Measurements from ENCODE around the gene AIP.
"Not testable (repeated sequence)": the region's sequence is repeated elsewhere in the genome, so short reads cannot be mapped to it uniquely, and the experiment has no call there.

AIP gene

GRCh38 chr11:67507242-67507863, 24.5 kb downstream of the AIP start:
- DNase-seq (ENCODE audit: low spot score): peak; percentile 98

DNA sequence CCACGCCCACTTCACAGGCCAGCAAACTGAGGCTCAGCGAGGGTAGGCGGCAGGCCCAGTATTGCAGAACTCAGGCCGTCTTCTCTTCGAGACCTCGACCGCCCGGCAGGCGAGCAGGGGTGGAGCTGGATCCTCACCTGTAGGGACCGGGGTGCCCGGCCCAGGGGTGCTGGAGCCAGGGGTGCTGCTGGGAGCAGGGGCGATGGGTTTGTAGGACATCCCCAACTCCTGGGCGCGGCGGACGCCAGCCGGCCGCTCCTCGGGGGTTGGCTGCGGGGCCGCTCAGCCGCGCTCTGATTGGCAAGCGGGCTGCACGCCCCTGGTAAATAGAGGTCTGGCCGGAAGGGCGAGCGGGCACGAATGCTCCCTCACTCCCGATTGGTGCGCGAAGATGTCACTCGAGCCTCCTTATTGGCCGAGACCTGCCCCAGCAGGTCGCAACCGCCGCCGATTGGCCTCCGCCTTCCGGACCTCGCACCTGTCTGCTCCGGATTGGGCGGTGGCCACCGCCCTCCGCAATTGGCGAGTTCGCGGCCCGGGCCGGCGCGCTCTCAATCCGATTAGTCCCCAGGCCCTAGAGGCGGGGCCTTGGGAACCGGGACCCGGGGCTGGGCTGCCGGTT, 25.1 kb downstream of the AIP start, which contains the start of gene CDK2AP2:
TSS of gene CDK2AP2 (minus strand) at position 299 of the 622 bp plus-strand sequence. CDS start at position 219, 80 bp downstream.
- peak; percentile 100 for DNase-seq (ENCODE audit: low spot score)

DNA sequence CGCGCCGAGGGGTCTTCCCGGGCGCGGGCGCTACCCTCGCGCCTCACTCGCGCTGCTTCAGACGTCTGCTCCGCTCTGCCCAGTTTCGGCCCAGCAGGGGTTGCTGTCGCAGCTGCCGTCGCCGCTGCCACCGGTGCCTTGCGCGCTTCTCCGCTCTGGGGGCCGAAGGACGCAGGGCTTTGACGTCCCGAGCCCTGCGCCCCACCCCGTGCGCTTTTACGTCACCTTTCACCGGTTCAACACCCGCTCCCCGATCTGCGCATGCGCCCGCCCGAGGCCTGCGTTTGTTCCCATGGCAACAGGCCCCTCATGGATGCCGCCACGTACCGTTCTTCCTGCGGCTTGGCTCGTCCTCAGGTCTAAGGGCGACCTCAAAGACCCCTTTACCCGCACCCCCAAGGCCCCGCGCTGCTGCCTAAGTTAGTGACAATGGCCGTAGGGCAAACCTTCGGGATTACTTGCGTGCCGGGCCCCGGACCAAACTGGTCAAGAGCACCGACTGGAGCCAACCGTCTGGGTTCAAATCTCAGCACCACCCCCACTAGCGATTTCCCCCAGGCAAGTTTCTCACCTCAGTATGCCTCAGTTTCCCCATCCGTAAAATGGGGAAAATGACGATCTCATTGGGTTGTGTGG, 25.8 kb downstream of the AIP start:
- peak; percentile 100 for DNase-seq (ENCODE audit: low spot score)

DNA sequence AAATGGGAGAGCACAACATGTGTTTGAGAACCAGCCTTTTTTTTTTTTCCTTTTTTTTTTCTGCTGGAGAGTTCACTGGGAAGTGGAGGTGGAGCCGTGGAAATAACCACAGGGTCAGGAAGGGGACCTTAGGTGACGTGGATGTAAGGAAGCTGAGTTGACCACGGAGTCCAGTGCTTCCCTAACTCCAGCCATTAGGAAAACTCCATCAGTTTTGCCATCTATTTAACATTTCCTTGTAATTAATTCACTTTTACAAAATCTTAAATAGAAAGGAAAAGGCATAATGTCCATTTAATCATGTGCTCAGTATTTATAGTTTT, 27.2 kb downstream of the AIP start:
- no peak for DNase-seq (ENCODE audit: low spot score)

GRCh38 chr11:67511558-67511957, 28.7 kb downstream of the AIP start:
- not testable (repeated sequence) for DNase-seq (ENCODE audit: low spot score)

- no peak for DNase-seq (ENCODE audit: low spot score)
These were observed 31.3 kb downstream of the AIP start for GRCh38 chr11:67514116-67514515.

DNA sequence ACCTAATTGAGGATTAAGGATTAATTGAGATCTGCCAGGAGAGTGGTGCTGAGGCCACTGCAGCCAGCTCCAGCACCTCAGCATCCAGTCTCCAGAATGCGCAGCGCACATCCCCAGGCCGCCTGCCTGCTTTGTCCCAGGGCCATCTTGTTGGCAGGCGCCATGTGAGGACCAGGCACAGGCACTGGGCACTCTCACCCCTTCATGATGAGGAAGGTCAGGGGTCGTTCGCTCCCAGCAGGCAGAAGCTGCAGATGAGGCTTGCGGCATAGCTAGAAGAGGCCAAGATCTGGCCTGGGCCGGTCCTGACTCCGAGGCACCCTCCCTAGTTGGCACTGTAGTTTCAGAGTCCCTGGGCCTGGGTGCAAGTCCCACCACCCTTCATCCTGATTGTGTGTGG, 34.0 kb downstream of the AIP start:
- DNase-seq (ENCODE audit: low spot score): no peak

- no peak for DNase-seq (ENCODE audit: low spot score)
These were observed 35.1 kb downstream of the AIP start for GRCh38 chr11:67517784-67518552.

DNA sequence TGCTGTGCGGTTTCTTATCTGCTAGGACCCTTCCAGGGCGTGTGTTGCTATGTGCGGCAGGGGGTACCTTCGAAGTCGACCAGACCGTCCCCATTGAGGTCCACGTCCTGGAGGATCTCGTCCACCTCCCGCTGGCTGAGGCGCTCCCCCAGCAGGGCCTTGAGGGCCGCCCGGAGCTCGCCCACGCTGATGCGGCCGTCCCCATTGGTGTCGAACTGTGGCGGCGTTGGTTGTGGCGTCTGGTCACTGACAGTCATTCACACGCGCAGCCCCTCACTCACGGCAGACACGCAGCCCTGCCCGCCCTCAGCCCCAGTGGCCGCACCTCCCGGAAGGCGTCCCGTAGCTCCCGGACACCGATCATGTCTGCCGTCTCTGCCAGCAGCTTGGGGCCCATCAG, 36.9 kb downstream of the AIP start:
- no peak for DNase-seq (ENCODE audit: low spot score)

DNA sequence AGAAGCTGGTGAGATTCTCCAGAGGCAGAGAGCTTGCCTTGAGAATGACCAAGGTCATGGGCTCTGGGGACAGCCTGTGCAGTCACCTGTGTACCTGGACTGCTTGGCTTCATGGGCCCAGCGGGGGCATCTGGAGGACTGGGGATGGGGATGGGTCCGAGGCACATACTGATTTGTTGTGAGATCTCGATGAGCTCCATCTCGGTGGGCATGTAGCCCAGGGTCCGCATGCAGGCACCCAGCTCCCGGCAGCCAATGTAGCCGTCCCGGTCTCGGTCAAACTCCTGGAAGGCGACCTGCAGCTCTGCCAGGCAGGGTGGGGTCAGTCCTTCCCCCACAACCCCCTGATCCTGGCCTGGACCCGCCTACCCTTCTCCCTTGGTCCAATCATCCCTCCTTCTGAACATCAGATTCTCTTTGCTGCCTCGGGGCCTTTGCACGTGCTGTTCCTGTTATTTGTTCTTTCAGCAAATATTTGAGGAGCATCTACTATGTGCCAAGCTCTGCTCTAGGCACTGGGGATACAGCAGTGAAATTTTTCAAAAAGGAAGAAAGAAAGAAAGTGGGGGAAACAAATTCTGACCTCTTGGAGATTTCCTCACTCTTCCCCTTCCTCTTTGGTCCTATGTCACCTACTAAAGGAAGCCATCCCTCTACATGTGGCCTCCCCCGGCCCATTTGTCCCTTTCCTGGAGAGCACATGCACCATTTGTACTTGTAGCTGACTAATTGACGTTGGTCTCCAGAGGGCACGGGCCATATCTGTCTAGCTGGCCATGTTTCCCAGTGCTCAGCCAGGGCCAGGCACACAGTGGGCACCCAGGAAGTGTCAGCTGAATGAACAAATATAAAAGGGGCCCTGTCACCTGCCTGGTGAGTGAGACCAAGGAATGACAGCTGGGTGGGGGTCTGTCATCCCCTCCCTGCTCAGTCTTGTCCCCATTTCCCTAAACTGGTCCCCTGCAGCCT, 38.3 kb downstream of the AIP start:
- no peak for DNase-seq (ENCODE audit: low spot score)

GRCh38 chr11:67521924-67522323, 39.1 kb downstream of the AIP start:
- DNase-seq (ENCODE audit: low spot score): no peak

GRCh38 chr11:67522338-67522737, 39.5 kb downstream of the AIP start:
- no peak for DNase-seq (ENCODE audit: low spot score)

GRCh38 chr11:67522844-67523555, 40.2 kb downstream of the AIP start, which contains the start of gene CABP2:
TSS of gene CABP2 (minus strand) at chr11:67523446. CDS start at chr11:67523326, 120 bp downstream.
- DNase-seq (ENCODE audit: low spot score): no peak

DNA sequence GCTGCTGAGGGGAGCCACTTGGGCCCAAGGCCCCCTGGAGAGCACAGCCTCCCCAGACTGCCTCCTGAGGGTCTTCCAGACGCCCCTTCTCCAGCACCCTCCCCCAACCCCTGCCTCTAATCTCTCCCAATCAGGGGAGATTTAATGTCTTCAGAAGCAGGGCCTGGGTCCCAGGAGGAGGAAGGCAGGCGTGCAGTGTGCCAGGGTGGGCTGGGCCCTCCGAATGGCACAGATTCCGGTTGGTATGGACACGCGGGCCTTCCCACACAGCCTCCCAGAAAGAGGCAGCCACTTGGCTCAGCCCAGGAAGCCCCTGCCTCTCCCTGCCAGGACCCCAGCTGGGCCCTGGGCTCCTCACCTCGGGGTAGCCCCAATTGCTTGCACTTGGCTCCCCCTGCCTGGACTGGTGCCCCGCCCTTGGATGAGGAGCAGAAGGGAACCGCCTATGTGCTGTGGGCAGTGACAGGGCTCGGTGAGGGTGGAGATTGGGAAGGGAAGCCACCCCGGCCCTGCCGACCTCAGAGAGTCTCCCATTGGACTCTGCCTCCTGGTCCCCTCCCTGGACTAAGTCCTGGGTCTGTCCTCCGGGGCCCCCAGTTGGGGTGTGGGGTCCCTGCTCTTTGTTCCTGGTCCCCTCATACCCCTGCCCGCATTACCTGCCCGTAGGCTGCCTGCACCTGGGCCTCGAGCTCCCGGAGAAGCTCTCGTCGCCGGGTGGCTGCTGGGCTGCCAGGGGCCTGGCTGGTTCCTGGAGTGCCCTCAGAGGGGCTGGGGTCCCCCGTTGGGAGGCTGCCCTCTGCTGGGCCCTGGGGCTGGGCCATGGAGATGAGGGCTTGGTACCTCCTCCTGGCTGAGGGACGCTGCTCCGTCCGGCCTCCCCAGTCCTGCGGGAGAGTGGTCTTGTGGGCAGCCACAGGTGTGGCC, 41.0 kb downstream of the AIP start:
- no peak for DNase-seq (ENCODE audit: low spot score)

GRCh38 chr11:67524480-67524808, 41.6 kb downstream of the AIP start:
- DNase-seq (ENCODE audit: low spot score): no peak

DNA sequence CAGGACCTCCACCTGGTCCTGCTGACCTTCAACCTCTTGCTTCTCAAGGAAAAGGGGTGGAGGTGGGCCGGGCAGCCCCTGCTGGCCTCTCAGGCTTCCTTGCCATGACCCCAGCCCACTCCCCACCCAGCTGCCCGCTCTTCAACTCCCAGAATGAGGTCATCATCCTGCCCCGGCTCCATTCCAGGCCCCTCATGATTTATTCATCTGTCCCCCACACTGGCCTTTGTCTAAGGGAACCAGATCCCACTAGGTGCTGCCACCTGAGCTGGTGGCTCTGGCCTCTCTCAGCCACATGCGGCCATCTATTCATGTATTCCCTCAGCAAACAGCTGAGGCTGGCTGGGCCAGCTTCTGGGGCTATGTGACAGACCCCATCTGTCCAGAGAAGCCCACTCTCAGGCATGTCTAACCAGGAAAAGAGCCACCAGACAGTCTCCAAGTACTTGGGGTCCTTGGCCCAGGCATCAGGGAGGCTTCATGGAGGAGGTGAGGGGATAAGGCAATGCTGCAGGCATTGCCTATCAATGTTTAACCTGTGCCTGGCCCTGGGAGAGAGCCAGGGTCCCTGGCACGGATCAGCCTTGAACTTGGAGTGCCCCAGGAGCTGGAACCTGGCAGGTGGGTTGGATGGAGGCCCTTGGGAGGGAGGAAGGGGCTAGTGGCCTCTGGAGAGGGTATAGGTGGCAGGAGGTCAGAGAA, 42.6 kb downstream of the AIP start:
- no peak for DNase-seq (ENCODE audit: low spot score)

- DNase-seq (ENCODE audit: low spot score): no peak
These were observed 45.5 kb downstream of the AIP start for GRCh38 chr11:67528376-67528775.

DNA sequence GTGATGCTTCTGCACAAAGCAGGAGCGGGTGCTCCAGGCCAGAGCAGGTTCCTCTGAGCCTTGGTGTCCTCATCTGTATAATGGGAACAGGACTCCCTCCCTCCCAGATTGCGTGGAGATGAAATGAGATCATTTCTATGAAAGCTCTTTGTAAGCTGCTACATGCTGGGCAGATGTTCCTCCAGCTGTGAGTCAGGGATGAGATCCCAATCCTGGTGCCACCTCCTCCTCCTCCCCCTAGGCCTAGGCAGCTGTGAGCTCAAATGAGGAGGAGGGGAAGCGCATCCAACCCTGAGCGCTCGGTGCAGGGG, 47.4 kb downstream of the AIP start:
- DNase-seq (ENCODE audit: low spot score): no peak

- DNase-seq (ENCODE audit: low spot score): no peak
These were observed 50.1 kb downstream of the AIP start for GRCh38 chr11:67532889-67533288.
